T-helper 9 cell (primary cell): ENCODE measurements around the gene EHD4.

Source experiments
- DNase-seq: peaks from one replicate; pipeline ENCODE4 v3.0.0-alpha.2; 2020

Gene EHD4

GRCh38 chr15:41979493-41980266, 7.3 kb upstream of the EHD4 start:
- DNase-seq: no peak

- no peak for DNase-seq
Measured at GRCh38 chr15:41978534-41978933, 6.2 kb upstream of the EHD4 start.

- DNase-seq: no peak
Measured at GRCh38 chr15:41977757-41978383, 5.5 kb upstream of the EHD4 start.

GRCh38 chr15:41975669-41976068, 3.3 kb upstream of the EHD4 start:
- no peak for DNase-seq

- no peak for DNase-seq
Measured at GRCh38 chr15:41974041-41974440, 1.7 kb upstream of the EHD4 start.

- DNase-seq: no peak
Measured at GRCh38 chr15:41971895-41972252, 483 bp downstream of the EHD4 start.

- peak; percentile 55 for DNase-seq
Measured at GRCh38 chr15:41971089-41971894, 1.1 kb downstream of the EHD4 start.

GRCh38 chr15:41970456-41970855, 1.9 kb downstream of the EHD4 start:
- DNase-seq: no peak

- peak; percentile 27 for DNase-seq
Measured at GRCh38 chr15:41969851-41970431, 2.4 kb downstream of the EHD4 start.

- no peak for DNase-seq
Measured at GRCh38 chr15:41968701-41969100, 3.7 kb downstream of the EHD4 start.

- no peak for DNase-seq
Measured at GRCh38 chr15:41967506-41968206, 4.7 kb downstream of the EHD4 start.

- no peak for DNase-seq
Measured at GRCh38 chr15:41966920-41967465, 5.4 kb downstream of the EHD4 start.

- DNase-seq: no peak
Measured at GRCh38 chr15:41966414-41966812, 5.9 kb downstream of the EHD4 start.

- no peak for DNase-seq
Measured at GRCh38 chr15:41965441-41966413, 6.6 kb downstream of the EHD4 start.

GRCh38 chr15:41961595-41962202, 10.7 kb downstream of the EHD4 start:
- DNase-seq: no peak

GRCh38 chr15:41961001-41961518, 11.3 kb downstream of the EHD4 start:
- no peak for DNase-seq

- DNase-seq: no peak
Measured at GRCh38 chr15:41958002-41958420, 14.3 kb downstream of the EHD4 start.

GRCh38 chr15:41957021-41957897, 15.1 kb downstream of the EHD4 start:
- DNase-seq: no peak

GRCh38 chr15:41955807-41956525, 16.4 kb downstream of the EHD4 start:
- no peak for DNase-seq
